ENCODE results near the gene ASRGL1. TPM values are rescaled to one million over a fixed set of nuclear protein-coding genes. Genes with fewer than 3 reads are reported as not detected.

Gene ASRGL1
- 55.7 TPM for total RNA-seq (ENCODE audit: unreplicated experiment)
- long read RNA-seq, transcript ASRGL1-202 (7 exons, 2,270 nt), result minor isoform, 5 of 42 reads
- long read RNA-seq, transcript ASRGL1-201 (7 exons, 2,182 nt), result major isoform, 22 of 42 reads
- long read RNA-seq, partial matches to known transcripts, result 1 of 42 reads
- long read RNA-seq, other reads (novel, unspliced or antisense), result 8 of 42 reads

DNA sequence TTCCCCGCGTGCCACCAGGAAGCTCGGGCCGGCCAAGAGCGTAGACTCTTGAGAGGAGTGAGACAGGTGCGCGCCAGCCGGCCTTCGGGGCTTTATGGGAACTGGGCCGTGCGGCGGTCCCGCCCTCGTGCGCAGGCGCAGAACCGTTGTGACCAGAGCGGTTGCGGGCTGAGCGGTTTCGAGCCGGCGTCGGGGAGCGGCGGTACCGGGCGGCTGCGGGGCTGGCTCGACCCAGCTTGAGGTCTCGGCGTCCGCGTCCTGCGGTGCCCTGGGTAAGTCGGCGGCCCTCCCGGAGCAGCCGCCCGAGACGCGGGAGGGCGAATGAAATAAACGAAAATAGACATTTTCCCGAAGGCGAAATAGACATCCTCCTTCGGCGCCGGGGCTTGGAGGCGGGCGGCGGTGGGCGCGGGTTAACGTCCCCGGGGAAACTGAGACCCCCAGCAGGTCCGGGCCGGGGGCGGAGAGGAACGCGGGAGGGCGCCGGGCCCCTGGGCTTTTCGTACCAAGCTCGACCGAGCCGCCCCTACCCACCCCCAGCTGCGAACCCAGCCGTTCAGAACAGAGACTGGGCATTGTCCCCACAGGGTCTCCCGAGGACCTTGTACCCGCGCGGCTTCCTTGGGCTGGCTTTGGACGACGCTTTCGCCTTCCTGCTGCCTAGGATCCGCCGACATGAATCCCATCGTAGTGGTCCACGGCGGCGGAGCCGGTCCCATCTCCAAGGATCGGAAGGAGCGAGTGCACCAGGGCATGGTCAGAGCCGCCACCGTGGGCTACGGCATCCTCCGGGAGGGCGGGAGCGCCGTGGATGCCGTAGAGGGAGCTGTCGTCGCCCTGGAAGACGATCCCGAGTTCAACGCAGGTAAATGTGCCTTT, at the start of gene ASRGL1:
ASRGL1 (plus strand) TSS at position 146 of the 879 bp plus-strand sequence; CDS start at position 676, 530 bp downstream.
- TF ChIP-seq, protein P1, sequence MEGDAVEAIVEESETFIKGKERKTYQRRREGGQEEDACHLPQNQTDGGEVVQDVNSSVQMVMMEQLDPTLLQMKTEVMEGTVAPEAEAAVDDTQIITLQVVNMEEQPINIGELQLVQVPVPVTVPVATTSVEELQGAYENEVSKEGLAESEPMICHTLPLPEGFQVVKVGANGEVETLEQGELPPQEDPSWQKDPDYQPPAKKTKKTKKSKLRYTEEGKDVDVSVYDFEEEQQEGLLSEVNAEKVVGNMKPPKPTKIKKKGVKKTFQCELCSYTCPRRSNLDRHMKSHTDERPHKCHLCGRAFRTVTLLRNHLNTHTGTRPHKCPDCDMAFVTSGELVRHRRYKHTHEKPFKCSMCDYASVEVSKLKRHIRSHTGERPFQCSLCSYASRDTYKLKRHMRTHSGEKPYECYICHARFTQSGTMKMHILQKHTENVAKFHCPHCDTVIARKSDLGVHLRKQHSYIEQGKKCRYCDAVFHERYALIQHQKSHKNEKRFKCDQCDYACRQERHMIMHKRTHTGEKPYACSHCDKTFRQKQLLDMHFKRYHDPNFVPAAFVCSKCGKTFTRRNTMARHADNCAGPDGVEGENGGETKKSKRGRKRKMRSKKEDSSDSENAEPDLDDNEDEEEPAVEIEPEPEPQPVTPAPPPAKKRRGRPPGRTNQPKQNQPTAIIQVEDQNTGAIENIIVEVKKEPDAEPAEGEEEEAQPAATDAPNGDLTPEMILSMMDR (IDR thresholded peaks at IDR 0.05; ENCODE audit: partially characterized antibody, unreplicated experiment), result no peak
- Mint-ChIP-seq H3K27me3 (ENCODE audit: unreplicated experiment) (peaks cover 6% of the 10 kb centered on the region), H3K9me3 (ENCODE audit: unreplicated experiment) (peaks cover 10% of the 10 kb centered on the region), H3K36me3 (ENCODE audit: unreplicated experiment) (peaks cover 9% of the 10 kb centered on the region), H3K27ac (ENCODE audit: unreplicated experiment) (peak within 1 kb of the TSS; percentile 87), H3K4me1 (ENCODE audit: low read depth, unreplicated experiment) (peaks cover 7% of the 10 kb centered on the region), H3K4me3 (ENCODE audit: unreplicated experiment) (peak within 1 kb of the TSS; percentile 96)
- peak; percentile 88 for DNase-seq

DNA sequence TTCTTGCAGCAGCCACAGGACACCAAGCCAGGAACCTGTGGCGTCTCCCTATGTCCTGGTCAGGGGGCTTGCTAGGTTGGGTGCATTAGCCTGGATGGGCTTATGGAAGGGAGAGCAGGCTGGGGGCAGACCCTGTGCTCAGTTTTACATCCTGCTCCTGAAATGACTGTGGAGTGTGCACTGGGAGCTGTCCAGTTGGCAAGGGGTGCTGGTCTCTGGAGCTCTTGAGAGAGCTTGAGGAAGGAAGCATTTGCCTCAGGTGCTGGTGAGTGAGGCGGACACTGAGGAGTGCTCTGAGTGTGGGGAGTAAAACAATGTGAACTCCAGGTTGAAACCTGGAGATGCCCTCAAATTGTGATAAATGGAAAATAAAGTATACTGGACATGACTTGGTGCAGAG, 41.7 kb upstream of the ASRGL1 start:
- Mint-ChIP-seq H3K36me3 (ENCODE audit: unreplicated experiment) (no peaks in the 10 kb centered on the region), H3K4me3 (ENCODE audit: unreplicated experiment) (no peak overlapping the region), H3K9me3 (ENCODE audit: unreplicated experiment) (no peaks in the 10 kb centered on the region), H3K27me3 (ENCODE audit: unreplicated experiment) (peaks cover 4% of the 10 kb centered on the region), H3K4me1 (ENCODE audit: low read depth, unreplicated experiment) (no peaks in the 10 kb centered on the region), H3K27ac (ENCODE audit: unreplicated experiment) (no peak overlapping the region)
- TF ChIP-seq, protein P1 (IDR thresholded peaks at IDR 0.05; ENCODE audit: partially characterized antibody, unreplicated experiment), result no peak
- no peak for DNase-seq

DNA sequence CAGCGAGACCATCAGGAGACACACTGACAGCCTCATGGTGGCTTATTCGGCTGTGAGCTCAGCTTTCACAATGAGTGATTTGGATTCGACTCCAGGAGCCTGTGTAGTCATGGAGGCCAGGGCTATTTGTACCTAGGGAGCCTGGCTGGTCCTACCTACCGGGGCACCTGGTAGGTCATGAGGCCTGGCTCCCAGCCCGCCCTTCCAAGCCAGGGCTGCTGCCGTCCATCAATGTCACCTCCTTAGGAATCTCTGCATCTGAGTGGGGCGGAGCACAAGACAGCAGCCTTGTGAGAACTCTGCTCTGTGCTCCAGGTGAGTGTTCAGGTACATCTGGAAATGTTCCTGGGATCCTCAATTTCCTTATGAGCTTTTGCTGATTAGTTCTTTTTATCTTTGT, 38.3 kb upstream of the ASRGL1 start, which contains the start of gene SCGB1D4:
SCGB1D4 (minus strand) TSS at position 101 of the 400 bp plus-strand sequence; CDS start at position 36, 65 bp downstream.
- DNase-seq, result no peak
- Mint-ChIP-seq H3K27ac (ENCODE audit: unreplicated experiment) (no peak within 1 kb of the TSS), H3K4me3 (ENCODE audit: unreplicated experiment) (no peak within 1 kb of the TSS), H3K36me3 (ENCODE audit: unreplicated experiment) (no peaks in the 10 kb centered on the region), H3K27me3 (ENCODE audit: unreplicated experiment) (peaks cover 4% of the 10 kb centered on the region), H3K4me1 (ENCODE audit: low read depth, unreplicated experiment) (no peaks in the 10 kb centered on the region), H3K9me3 (ENCODE audit: unreplicated experiment) (no peaks in the 10 kb centered on the region)
- TF ChIP-seq, protein P1 (IDR thresholded peaks at IDR 0.05; ENCODE audit: partially characterized antibody, unreplicated experiment), result no peak

DNA sequence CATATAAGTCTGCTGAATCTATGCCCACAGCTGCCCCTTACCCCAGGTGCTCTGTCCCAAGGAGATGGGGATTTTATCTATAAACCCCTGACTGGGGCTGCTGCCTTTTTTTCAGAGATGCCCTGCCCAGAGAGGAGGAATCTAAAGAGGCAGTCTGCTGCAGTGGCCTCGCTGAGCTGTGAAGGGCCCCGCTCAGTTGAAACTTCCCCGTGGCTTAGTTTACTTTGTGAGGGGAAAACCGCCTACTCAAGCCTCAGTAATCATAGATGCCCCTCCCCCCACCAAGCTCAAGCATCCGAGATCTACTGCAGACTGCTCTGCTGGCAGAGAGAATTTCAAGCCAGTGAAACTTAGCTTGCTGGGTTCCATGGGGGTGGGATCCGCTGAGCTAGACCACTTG, 31.0 kb upstream of the ASRGL1 start:
- TF ChIP-seq, protein P1 (IDR thresholded peaks at IDR 0.05; ENCODE audit: partially characterized antibody, unreplicated experiment), result no peak
- Mint-ChIP-seq H3K27ac (ENCODE audit: unreplicated experiment) (no peak overlapping the region), H3K27me3 (ENCODE audit: unreplicated experiment) (peaks cover 2% of the 10 kb centered on the region), H3K9me3 (ENCODE audit: unreplicated experiment) (peaks cover 2% of the 10 kb centered on the region), H3K36me3 (ENCODE audit: unreplicated experiment) (peaks cover 4% of the 10 kb centered on the region), H3K4me3 (ENCODE audit: unreplicated experiment) (no peak overlapping the region), H3K4me1 (ENCODE audit: low read depth, unreplicated experiment) (no peaks in the 10 kb centered on the region)
- DNase-seq, result no peak

DNA sequence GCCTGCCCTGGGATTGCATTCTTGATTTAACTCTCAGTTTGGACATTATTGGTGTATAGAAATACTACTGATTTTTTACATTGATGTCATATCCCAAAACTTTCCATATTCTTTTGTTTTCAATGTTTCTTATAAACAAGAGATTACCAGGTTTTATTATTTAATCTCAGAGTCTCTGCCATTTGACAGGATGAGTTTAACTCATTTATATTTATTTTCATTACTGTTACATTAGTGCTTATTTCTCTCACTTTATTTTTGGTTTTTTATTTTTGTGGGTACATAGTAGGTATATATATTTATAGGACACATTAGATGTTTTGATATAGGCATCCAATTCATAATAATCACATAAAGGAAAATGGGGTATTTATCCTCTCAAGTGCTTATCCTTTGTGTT, 29.3 kb upstream of the ASRGL1 start:
- Mint-ChIP-seq H3K9me3 (ENCODE audit: unreplicated experiment) (peaks cover 2% of the 10 kb centered on the region), H3K4me1 (ENCODE audit: low read depth, unreplicated experiment) (no peaks in the 10 kb centered on the region), H3K36me3 (ENCODE audit: unreplicated experiment) (peaks cover 4% of the 10 kb centered on the region), H3K4me3 (ENCODE audit: unreplicated experiment) (no peak overlapping the region), H3K27me3 (ENCODE audit: unreplicated experiment) (peaks cover 2% of the 10 kb centered on the region), H3K27ac (ENCODE audit: unreplicated experiment) (no peak overlapping the region)
- no peak for DNase-seq
- TF ChIP-seq, protein P1 (IDR thresholded peaks at IDR 0.05; ENCODE audit: partially characterized antibody, unreplicated experiment), result no peak
